ENCODE data around the gene HOXC4. TPM values are rescaled to one million over a fixed set of nuclear protein-coding genes. Genes with fewer than 3 reads are reported as not detected.
"Not testable (repeated sequence)": the region's sequence is repeated elsewhere in the genome, so short reads cannot be mapped to it uniquely, and the experiment has no call there.

HOXC4 gene
- total and polyA plus RNA-seq, 2 of the 8 experiments (the other 6 are each of a cell fraction or from before 2014, with no cell fraction given), result not detected

GRCh38 chr12:54090312-54090711 lies 36.7 kb downstream of the HOXC4 start:
- H3K4ac ChIP-seq (replicated peaks; ENCODE audit: insufficient read length, low read depth, low read length); H3K9me3 ChIP-seq (ENCODE audit: insufficient read depth in 2 of 2, low read depth in 1 of 2, low read length in 1 of 2); H2BK5ac ChIP-seq (ENCODE audit: low read depth, low read length); H3K9ac ChIP-seq (replicated peaks in 1 of 4; ENCODE audit: extremely low read depth in 1 of 4, low read depth in 3 of 4, low read length in 3 of 4); H2AK5ac ChIP-seq (ENCODE audit: low read depth, low read length); H2BK20ac ChIP-seq (ENCODE audit: low read length); H2BK15ac ChIP-seq (ENCODE audit: low read length); H4K91ac ChIP-seq (replicated peaks; ENCODE audit: insufficient read length, low read length); H3K18ac ChIP-seq (ENCODE audit: extremely low read depth, low read length); CTCF ChIA-PET (ENCODE audit: partially characterized antibody); FAIRE-seq; H3K4me1 ChIP-seq (replicated peaks in 1 of 4; ENCODE audit: control insufficient read depth in 3 of 4, insufficient read depth in 4 of 4, low read length in 3 of 4); H3K14ac ChIP-seq (ENCODE audit: insufficient read length); H2BK12ac ChIP-seq (ENCODE audit: low read depth, low read length); H3K79me1 ChIP-seq (ENCODE audit: low read depth, low read length); H3K56ac ChIP-seq (replicated peaks; ENCODE audit: insufficient read length, low read depth, low read length); H3K36me3 ChIP-seq (ENCODE audit: control insufficient read depth in 2 of 4, insufficient read depth in 4 of 4, low read length in 3 of 4); H4K5ac ChIP-seq (ENCODE audit: insufficient read length, low read depth, low read length); H4K20me1 ChIP-seq (replicated peaks in 1 of 2; ENCODE audit: control insufficient read depth in 1 of 2, insufficient read depth in 2 of 2, low read length in 2 of 2); H2BK120ac ChIP-seq (replicated peaks; ENCODE audit: low read depth, low read length); H2AFZ ChIP-seq (ENCODE audit: low read length); H3K79me2 ChIP-seq (ENCODE audit: control insufficient read depth in 1 of 2, insufficient read depth in 2 of 2, low read length in 2 of 2); POLR2A ChIA-PET (ENCODE audit: partially characterized antibody); H3K27ac ChIP-seq (ENCODE audit: low read depth, low read length); H3K23ac ChIP-seq (ENCODE audit: insufficient read length); H3K23me2 ChIP-seq (ENCODE audit: low read depth, low read length); H4K8ac ChIP-seq (ENCODE audit: extremely low read depth, insufficient read depth, low read length): not testable (repeated sequence)
- peak overlapping the region in 1 of 4 experiments; percentile 37; a peak in 1 of 8 replicates for H3K4me3 ChIP-seq (ENCODE audit: extremely low read depth in 1 of 4, insufficient read depth in 2 of 4, low read depth in 3 of 4, low read length in 4 of 4)
- TF ChIP-seq SUZ12 (IDR thresholded peaks at IDR 0.05; ENCODE audit: low read length) (peak; percentile 81), KDM4A (IDR thresholded peaks at IDR 0.05; ENCODE audit: low read depth, low read length, severe bottlenecking) (peak; percentile 35), RNF2 (IDR thresholded peaks at IDR 0.05; ENCODE audit: borderline replicate concordance, low read depth, low read length, missing control alignments, poor library complexity, severe bottlenecking) (peak; percentile 15)
- DNase-seq (ENCODE audit: low read depth in 1 of 2, low spot score in 2 of 2), result peak in 1 of 2 experiments; percentile 52
- peak overlapping the region; percentile 21 to 46; a peak in 3 of 4 replicates for H3K4me2 ChIP-seq (ENCODE audit: insufficient read depth in 1 of 2, low read depth in 2 of 2, low read length in 2 of 2)
- peaks cover 50 to 71% (median 61%) of the 10 kb centered on the region in 4 experiments for H3K27me3 ChIP-seq (replicated peaks in 1 of 4; ENCODE audit: control insufficient read depth in 3 of 4, extremely low read depth in 1 of 4, insufficient read depth in 3 of 4, low read length in 3 of 4)
- 3% methylated on average over 17 of the region's 37 CpGs; no CpG with 5 or more reads in 1 of the 2 experiments for whole genome bisulfite sequencing, 2 experiments (ENCODE audit: extremely low coverage in 1 of 2, insufficient coverage in 1 of 2, insufficient read length in 1 of 2, insufficient replicate concordance in 2 of 2, low coverage in 1 of 2, low lambda C conversion rate in 2 of 2, missing lambda C conversion rate in 1 of 2)

Data from H1 (cell line).